Hepatocyte (in vitro differentiated cells): Measurements from ENCODE around the gene SUGP2. TPM values are rescaled to one million over a fixed set of nuclear protein-coding genes. Genes with fewer than 3 reads are reported as not detected.

ENCODE experiments used
- DNase-seq: peaks from one replicate; pipeline ENCODE4 v3.0.0-alpha.2; 2016; ENCODE audit warnings: low spot score
- H2AFZ ChIP-seq: fragments of 200-600 bp; sonication (generic); 2 replicates; pipeline ENCODE4 v1.6.0; 2016; ENCODE audit warnings: antibody characterized with exemption, mild to moderate bottlenecking
- H3K27ac ChIP-seq: fragments of 200-600 bp; sonication (generic); 2 replicates; pipeline ENCODE4 v1.5.1; 2016; ENCODE audit warnings: mild to moderate bottlenecking
- H3K27me3 ChIP-seq: fragments of 200-600 bp; sonication (generic); 2 replicates; pipeline ENCODE4 v1.6.1; 2016
- H3K36me3 ChIP-seq: fragments of 200-600 bp; sonication (generic); replicated peaks from 2 replicates; pipeline ENCODE4 v1.5.1; 2016; ENCODE audit warnings: low read depth; ENCODE audit not compliant: insufficient read depth
- H3K4me1 ChIP-seq: fragments of 200-600 bp; sonication (generic); 2 replicates; pipeline ENCODE4 v1.5.1; 2016; ENCODE audit warnings: mild to moderate bottlenecking, moderate library complexity; ENCODE audit not compliant: insufficient read depth
- H3K4me2 ChIP-seq: fragments of 200-600 bp; sonication (generic); 2 replicates; pipeline ENCODE4 v1.6.0; 2016
- H3K4me3 ChIP-seq: fragments of 200-600 bp; sonication (generic); 2 replicates; pipeline ENCODE4 v1.5.1; 2016; ENCODE audit warnings: mild to moderate bottlenecking
- H3K79me2 ChIP-seq: fragments of 200-600 bp; sonication (generic); 2 replicates; pipeline ENCODE4 v1.6.0; 2017; ENCODE audit warnings: mild to moderate bottlenecking
- H3K9me2 ChIP-seq: fragments of 200-600 bp; sonication (generic); replicated peaks from 2 replicates; pipeline ENCODE4 v1.6.0; 2017; ENCODE audit warnings: mild to moderate bottlenecking; ENCODE audit not compliant: insufficient read depth
- H3K9me3 ChIP-seq: fragments of 200-600 bp; sonication (generic); 2 replicates; pipeline ENCODE4 v1.5.1; 2016; ENCODE audit warnings: low read depth, mild to moderate bottlenecking
- H4K20me1 ChIP-seq: fragments of 200-600 bp; sonication (generic); 2 replicates; pipeline ENCODE4 v1.6.0; 2016; ENCODE audit warnings: mild to moderate bottlenecking; ENCODE audit not compliant: insufficient read depth, poor library complexity, severe bottlenecking
- EZH2 ChIP-seq: fragments of 200-600 bp; sonication (generic); IDR thresholded peaks from 2 replicates; pipeline ENCODE4 v1.6.1; 2016; ENCODE audit warnings: antibody characterized with exemption, mild to moderate bottlenecking, borderline replicate concordance
- EZH2phosphoT487 ChIP-seq: fragments of 200-600 bp; sonication (generic); IDR thresholded peaks from one replicate; pipeline ENCODE4 v1.6.1; 2018; ENCODE audit warnings: antibody characterized with exemption, mild to moderate bottlenecking, low read depth, moderate library complexity; ENCODE audit not compliant: unreplicated experiment, severe bottlenecking
- WGBS: methylation state at CpG from one replicate; pipeline ENCODE4 v1.1.6; 2016; ENCODE audit warnings: low lambda C conversion rate; ENCODE audit errors: missing lambda C conversion rate; 5-methylcytosine and 5-hydroxymethylcytosine counted together
- polyA plus RNA-seq: library from polyadenylated mRNA; unstranded; fragments of >200 nt; fragmentation: Nextera tagmentation; extraction: Ambion mirVana; gene quantifications from 2 replicates; pipeline ENCODE4 v1.2.1, GENCODE V29; 2016
- total RNA-seq: library from RNA; depleted of rRNA; stranded (reverse); fragments of >200 nt; gene quantifications from 2 replicates; pipeline ENCODE4 v1.2.3, GENCODE V29; 2014
- TF ChIP-seq, protein P1 (sequence below): fragments of 200-600 bp; sonication (generic); IDR thresholded peaks from 2 replicates; pipeline ENCODE4 v1.5.1; 2016; ENCODE audit warnings: antibody characterized with exemption, mild to moderate bottlenecking; ENCODE audit not compliant: poor library complexity

The SUGP2 gene
- total and polyA plus RNA-seq, 2 experiments from 2014 or later, result 36.4 to 51.0 TPM

DNA sequence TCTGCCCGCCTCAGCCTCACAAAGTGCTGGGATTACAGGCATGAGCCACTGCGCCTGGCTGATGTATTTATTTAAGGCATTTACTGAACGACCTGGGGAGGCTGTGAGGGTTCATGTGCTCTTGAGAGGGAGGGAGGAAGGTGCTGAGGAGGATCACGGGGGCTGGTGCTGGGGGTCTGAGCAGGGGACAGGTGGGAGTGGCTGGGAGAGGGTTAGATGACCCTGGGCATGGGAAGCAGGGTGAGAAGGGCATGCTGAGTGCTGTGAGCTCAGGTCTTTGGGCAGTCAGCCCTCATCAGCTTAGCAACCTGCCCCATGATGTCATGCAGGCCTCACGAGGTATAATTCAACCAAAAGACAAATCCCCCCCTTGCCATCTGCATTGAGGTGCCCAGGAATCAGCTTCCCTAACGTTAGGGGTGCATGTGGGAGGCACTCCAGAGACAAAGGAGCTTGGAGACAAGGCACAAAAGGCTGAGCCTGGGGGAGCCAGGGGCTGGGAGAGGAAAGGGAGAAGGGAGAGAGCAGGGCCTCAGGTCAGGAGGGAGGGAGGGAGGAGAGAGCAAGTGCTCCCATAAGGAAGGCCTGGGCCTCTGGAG lies 36.4 kb downstream of the SUGP2 start:
- 79% methylated on average over 6 of the region's 6 CpGs for WGBS
- no peaks in the 10 kb centered on the region for H3K27me3 ChIP-seq
- H3K4me2 ChIP-seq, result no peak overlapping the region
- H3K4me1 ChIP-seq, result no peaks in the 10 kb centered on the region
- DNase-seq, result no peak
- no peak overlapping the region for H2AFZ ChIP-seq
- H3K79me2 ChIP-seq, result no peaks in the 10 kb centered on the region
- H4K20me1 ChIP-seq, result no peaks in the 10 kb centered on the region
- H3K4me3 ChIP-seq, result no peak overlapping the region
- no peaks in the 10 kb centered on the region for H3K36me3 ChIP-seq
- H3K9me2 ChIP-seq, result no peaks in the 10 kb centered on the region
- no peak for TF ChIP-seq EZH2phosphoT487
- TF ChIP-seq, protein P1, sequence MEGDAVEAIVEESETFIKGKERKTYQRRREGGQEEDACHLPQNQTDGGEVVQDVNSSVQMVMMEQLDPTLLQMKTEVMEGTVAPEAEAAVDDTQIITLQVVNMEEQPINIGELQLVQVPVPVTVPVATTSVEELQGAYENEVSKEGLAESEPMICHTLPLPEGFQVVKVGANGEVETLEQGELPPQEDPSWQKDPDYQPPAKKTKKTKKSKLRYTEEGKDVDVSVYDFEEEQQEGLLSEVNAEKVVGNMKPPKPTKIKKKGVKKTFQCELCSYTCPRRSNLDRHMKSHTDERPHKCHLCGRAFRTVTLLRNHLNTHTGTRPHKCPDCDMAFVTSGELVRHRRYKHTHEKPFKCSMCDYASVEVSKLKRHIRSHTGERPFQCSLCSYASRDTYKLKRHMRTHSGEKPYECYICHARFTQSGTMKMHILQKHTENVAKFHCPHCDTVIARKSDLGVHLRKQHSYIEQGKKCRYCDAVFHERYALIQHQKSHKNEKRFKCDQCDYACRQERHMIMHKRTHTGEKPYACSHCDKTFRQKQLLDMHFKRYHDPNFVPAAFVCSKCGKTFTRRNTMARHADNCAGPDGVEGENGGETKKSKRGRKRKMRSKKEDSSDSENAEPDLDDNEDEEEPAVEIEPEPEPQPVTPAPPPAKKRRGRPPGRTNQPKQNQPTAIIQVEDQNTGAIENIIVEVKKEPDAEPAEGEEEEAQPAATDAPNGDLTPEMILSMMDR, result no peak
- TF ChIP-seq EZH2, result no peak
- no peaks in the 10 kb centered on the region for H3K9me3 ChIP-seq
- no peak overlapping the region for H3K27ac ChIP-seq

DNA sequence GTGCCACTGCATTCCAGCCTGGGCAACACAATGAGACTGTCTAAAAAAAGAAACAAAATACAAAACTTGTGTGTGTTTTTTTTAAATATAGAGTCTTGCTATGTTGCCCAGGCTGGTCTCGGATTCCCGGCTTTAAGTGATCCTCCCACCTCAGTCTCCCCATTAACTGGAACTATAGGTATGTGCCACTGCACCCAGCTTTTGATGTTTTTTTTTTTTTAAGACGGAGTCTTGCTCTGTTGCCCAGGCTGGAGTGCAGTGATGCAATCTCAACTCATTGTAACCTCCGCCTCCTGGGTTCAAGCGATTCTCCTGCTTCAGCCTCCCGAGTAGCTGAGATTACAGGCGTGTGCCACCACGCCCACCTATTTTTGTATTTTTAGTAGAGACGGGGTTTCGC lies 37.0 kb downstream of the SUGP2 start:
- H3K27ac ChIP-seq, result no peak overlapping the region
- H3K36me3 ChIP-seq, result no peaks in the 10 kb centered on the region
- H3K27me3 ChIP-seq, result no peaks in the 10 kb centered on the region
- DNase-seq, result no peak
- no peaks in the 10 kb centered on the region for H3K9me3 ChIP-seq
- no peak overlapping the region for H2AFZ ChIP-seq
- H3K79me2 ChIP-seq, result no peaks in the 10 kb centered on the region
- H3K9me2 ChIP-seq, result no peaks in the 10 kb centered on the region
- WGBS, result 94% methylated on average over 10 of the region's 10 CpGs
- no peaks in the 10 kb centered on the region for H4K20me1 ChIP-seq
- H3K4me1 ChIP-seq, result no peaks in the 10 kb centered on the region
- TF ChIP-seq, protein P1, result no peak
- TF ChIP-seq EZH2, result no peak
- TF ChIP-seq EZH2phosphoT487, result no peak
- H3K4me2 ChIP-seq, result no peak overlapping the region
- no peak overlapping the region for H3K4me3 ChIP-seq

DNA sequence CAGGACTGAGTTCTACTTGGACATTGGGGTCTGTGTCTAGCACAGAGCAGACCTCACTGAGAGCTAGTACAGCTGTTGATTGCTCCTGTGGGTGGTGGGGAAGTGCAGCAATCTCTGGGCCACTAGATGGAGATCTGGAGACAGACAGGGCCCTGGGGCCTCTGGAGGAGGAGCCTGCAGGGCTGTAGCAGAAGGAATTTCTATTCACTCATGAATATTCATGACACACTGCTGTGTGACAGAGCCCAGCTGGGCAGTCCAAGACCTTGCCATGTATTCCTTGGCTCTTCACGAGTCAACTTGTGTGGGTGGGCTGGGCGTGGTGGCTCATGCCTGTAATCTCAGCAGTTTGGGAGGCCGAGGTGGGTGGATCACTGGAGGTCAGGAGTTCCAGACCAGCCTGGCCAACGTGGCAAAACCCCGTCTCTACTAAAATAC lies 37.5 kb downstream of the SUGP2 start:
- H3K4me1 ChIP-seq, result no peaks in the 10 kb centered on the region
- TF ChIP-seq, protein P1, result peak; percentile 46
- TF ChIP-seq EZH2, result no peak
- 65% methylated on average over 5 of the region's 5 CpGs for WGBS
- H3K4me3 ChIP-seq, result no peak overlapping the region
- H3K36me3 ChIP-seq, result no peaks in the 10 kb centered on the region
- no peaks in the 10 kb centered on the region for H4K20me1 ChIP-seq
- no peaks in the 10 kb centered on the region for H3K9me3 ChIP-seq
- H3K27ac ChIP-seq, result no peak overlapping the region
- H2AFZ ChIP-seq, result no peak overlapping the region
- H3K27me3 ChIP-seq, result no peaks in the 10 kb centered on the region
- DNase-seq, result peak; percentile 82
- no peaks in the 10 kb centered on the region for H3K9me2 ChIP-seq
- no peaks in the 10 kb centered on the region for H3K79me2 ChIP-seq
- H3K4me2 ChIP-seq, result no peak overlapping the region
